ENCODE data around the gene VPS26C. TPM values are rescaled to one million over a fixed set of nuclear protein-coding genes. Genes with fewer than 3 reads are reported as not detected.
A peak's percentile ranks its signal among the peaks of the same experiment; 100 is the strongest.

Gene VPS26C
- total RNA-seq, 2 experiments from 2014 or later: 31.8 to 36.0 TPM

GRCh38 chr21:37248298-37248697, 18.8 kb downstream of the VPS26C start:
- no peaks in the 10 kb centered on the region for H3K9me3 Mint-ChIP-seq
- CTCF ChIA-PET: interaction anchor here (1.2 kb wide), 1 partner anchor 9 kb away, joined by 3 read pairs; no protein-coding TSS in a partner anchor

GRCh38 chr21:37245151-37245550, 22.0 kb downstream of the VPS26C start:
- ATAC-seq (ENCODE audit: poor library complexity): no peak
- no peaks in the 10 kb centered on the region for H3K9me3 ChIP-seq (ENCODE audit: control insufficient read depth in 1 of 2, insufficient read depth in 1 of 2, low read length in 2 of 2)
- H3K27ac Mint-ChIP-seq: peak overlapping the region; percentile 25
- CTCF ChIA-PET: interaction anchor here (1.7 kb wide), 1 partner anchor 319 kb away, joined by 4 read pairs; no protein-coding TSS in a partner anchor
- peak overlapping the region in 1 of 2 donors; percentile 9 for H3K27ac ChIP-seq (ENCODE audit: low read depth in 1 of 2, low read length in 2 of 2)
- no peaks in the 10 kb centered on the region for H3K27me3 ChIP-seq (ENCODE audit: control insufficient read depth in 1 of 2, insufficient read depth in 2 of 2, low read length in 2 of 2)
- peaks cover 76% of the 10 kb centered on the region for H3K4me1 Mint-ChIP-seq (ENCODE audit: low read depth)
- no peaks in the 10 kb centered on the region for H3K27me3 Mint-ChIP-seq
- TF ChIP-seq CTCF (IDR thresholded peaks at IDR 0.05): no peak
- peaks cover 24% of the 10 kb centered on the region for H3K36me3 Mint-ChIP-seq (ENCODE audit: low read depth)
- intact Hi-C loops (cut with DNase I, micrococcal nuclease): no loop called here
- no peak overlapping the region for H3K4me3 ChIP-seq (ENCODE audit: low read length)
- POLR2A ChIA-PET: interaction anchor here (1.1 kb wide), 1 partner anchor 22 kb away, joined by 7 read pairs; the partner anchor contains the start of gene VPS26C
- no peaks in the 10 kb centered on the region for H3K9me3 Mint-ChIP-seq
- H3K36me3 ChIP-seq (ENCODE audit: insufficient read depth, low read length): peaks cover 15% of the 10 kb centered on the region
- H3K4me1 ChIP-seq (ENCODE audit: insufficient read depth, low read length): peaks cover 24% of the 10 kb centered on the region
- no peak for DNase-seq
- H3K4me3 Mint-ChIP-seq: no peak overlapping the region

More at GRCh38 chr21:37248298-37248697, 18.8 kb downstream of the VPS26C start:
- H3K4me1 ChIP-seq (ENCODE audit: insufficient read depth, low read length): peaks cover 21% of the 10 kb centered on the region
- Mint-ChIP-seq H3K27me3 (no peaks in the 10 kb centered on the region), H3K27ac (no peak overlapping the region), H3K36me3 (ENCODE audit: low read depth) (peaks cover 13% of the 10 kb centered on the region), H3K4me1 (ENCODE audit: low read depth) (peaks cover 89% of the 10 kb centered on the region), H3K4me3 (no peak overlapping the region)
- H3K27ac ChIP-seq (ENCODE audit: low read depth in 1 of 2, low read length in 2 of 2): no peak overlapping the region
- POLR2A ChIA-PET: no interaction called here
- no peak overlapping the region for H3K4me3 ChIP-seq (ENCODE audit: low read length)
- TF ChIP-seq CTCF (IDR thresholded peaks at IDR 0.05): no peak
- intact Hi-C loops (cut with DNase I, micrococcal nuclease): no loop called here
- DNase-seq: no peak
- no peaks in the 10 kb centered on the region for H3K9me3 ChIP-seq (ENCODE audit: control insufficient read depth in 1 of 2, insufficient read depth in 1 of 2, low read length in 2 of 2)
- no peak for ATAC-seq (ENCODE audit: poor library complexity)
- H3K27me3 ChIP-seq (ENCODE audit: control insufficient read depth in 1 of 2, insufficient read depth in 2 of 2, low read length in 2 of 2): no peaks in the 10 kb centered on the region
- peaks cover 3% of the 10 kb centered on the region for H3K36me3 ChIP-seq (ENCODE audit: insufficient read depth, low read length)

- H3K27ac ChIP-seq (ENCODE audit: low read depth in 1 of 2, low read length in 2 of 2): peak overlapping the region in 1 of 2 donors; percentile 9
- peaks cover 30% of the 10 kb centered on the region for H3K36me3 Mint-ChIP-seq (ENCODE audit: low read depth)
These were observed 22.5 kb downstream of the VPS26C start for GRCh38 chr21:37244501-37245095.

More at GRCh38 chr21:37244501-37245095, 22.5 kb downstream of the VPS26C start:
- intact Hi-C loops (cut with DNase I, micrococcal nuclease): no loop called here
- Histone ChIP-seq H3K4me3 (ENCODE audit: low read length) (no peak overlapping the region), H3K36me3 (ENCODE audit: insufficient read depth, low read length) (peaks cover 15% of the 10 kb centered on the region), H3K27me3 (ENCODE audit: control insufficient read depth in 1 of 2, insufficient read depth in 2 of 2, low read length in 2 of 2) (no peaks in the 10 kb centered on the region), H3K4me1 (ENCODE audit: insufficient read depth, low read length) (peaks cover 24% of the 10 kb centered on the region), H3K9me3 (ENCODE audit: control insufficient read depth in 1 of 2, insufficient read depth in 1 of 2, low read length in 2 of 2) (no peaks in the 10 kb centered on the region)
- ChIA-PET CTCF (interaction anchor here (1.7 kb wide), 1 partner anchor 319 kb away, joined by 4 read pairs; no protein-coding TSS in a partner anchor), POLR2A (interaction anchor here (1.1 to 1.3 kb wide), 2 partner anchors 14 to 23 kb away, joined by 3 to 7 read pairs; partner anchors contain the start of gene VPS26C)
- TF ChIP-seq CTCF (IDR thresholded peaks at IDR 0.05): no peak
- ATAC-seq (ENCODE audit: poor library complexity): peak; percentile 64
- DNase-seq: peak in 1 of 14 experiments; percentile 15
- no peaks in the 10 kb centered on the region for H3K9me3 Mint-ChIP-seq
- peak overlapping the region; percentile 25 for H3K27ac Mint-ChIP-seq
- H3K4me1 Mint-ChIP-seq (ENCODE audit: low read depth): peaks cover 72% of the 10 kb centered on the region
- H3K27me3 Mint-ChIP-seq: no peaks in the 10 kb centered on the region
- peak overlapping the region; percentile 43 for H3K4me3 Mint-ChIP-seq

Data from CD4-positive, alpha-beta T cell (primary cell).